SK-N-SH (cell line): ENCODE measurements around the gene NTM. TPM values are rescaled to one million over a fixed set of nuclear protein-coding genes. Genes with fewer than 3 reads are reported as not detected.

Source experiments
- CTCF ChIA-PET: fragments of 300-600, 350-600 bp; formaldehyde crosslinking; extraction: SDS; loops from one replicate; lab custom pipeline; 2021; lab: Yijun Ruan, JAX
- POLR2A ChIA-PET: fragments of 350-600 bp; sonication (Branson Sonifier 250); formaldehyde crosslinking; extraction: SDS; loops from one replicate; lab custom pipeline; 2020; ENCODE audit warnings: antibody characterized with exemption, inconsistent platforms; lab: Yijun Ruan, JAX
- DNase-seq: peaks from one replicate; pipeline ENCODE4 v3.0.0; 2012
- H2AFZ ChIP-seq: fragments of 200-600 bp; sonication (generic); 2 replicates; pipeline ENCODE4 v1.8.1; 2016; ENCODE audit warnings: antibody characterized with exemption, mild to moderate bottlenecking, low read depth
- H3F3A ChIP-seq: fragments of 200-600 bp; sonication (generic); replicated peaks from 2 replicates; pipeline ENCODE3; 2016; ENCODE audit warnings: antibody characterized with exemption, mild to moderate bottlenecking; ENCODE audit not compliant: insufficient read depth
- H3K27ac ChIP-seq, 2 experiments: fragments of 200-500 bp in 1 of 2; fragments of 200-600 bp in 1 of 2; sonication (Bioruptor generic) in 1 of 2; sonication (generic), shearing (Covaris generic) in 1 of 2; 2 replicates each; pipeline versions ENCODE4 v1.5.1 to v1.6.1; 2014 to 2016; ENCODE audit warnings: low read depth in 2 of 2, inconsistent platforms in 1 of 2, low read length in 1 of 2, mild to moderate bottlenecking in 1 of 2, mixed read lengths in 1 of 2
- H3K27me3 ChIP-seq: fragments of 200-600 bp; sonication (generic), shearing (Covaris generic); 2 replicates; pipeline ENCODE4 v1.6.1; 2016; ENCODE audit warnings: mixed run types; ENCODE audit not compliant: insufficient read depth
- H3K36me3 ChIP-seq, 2 experiments: fragments of 200-500 bp in 1 of 2; fragments of 200-600 bp in 1 of 2; sonication (Bioruptor generic) in 1 of 2; sonication (generic) in 1 of 2; replicated peaks in 1 of 2; 2 replicates each; pipeline versions ENCODE3 to v1.5.1; 2014 to 2016; ENCODE audit warnings: low read length in 1 of 2, mild to moderate bottlenecking in 1 of 2; ENCODE audit not compliant: insufficient read depth in 2 of 2, control insufficient read depth in 1 of 2
- H3K4me1 ChIP-seq, 2 experiments: fragments of 200-500 bp in 1 of 2; fragments of 200-600 bp in 1 of 2; sonication (Bioruptor generic) in 1 of 2; sonication (generic), shearing (Covaris generic) in 1 of 2; 2 replicates each; pipeline versions ENCODE4 v1.5.1 to v1.6.1; 2014 to 2016; ENCODE audit warnings: low read depth in 1 of 2, low read length in 1 of 2, mixed run types in 1 of 2; ENCODE audit not compliant: insufficient read depth in 2 of 2, control insufficient read depth in 1 of 2
- H3K4me2 ChIP-seq: fragments of 200-600 bp; sonication (generic), shearing (Covaris generic); 2 replicates; pipeline ENCODE4 v1.6.1; 2017; ENCODE audit warnings: mixed run types
- H3K4me3 ChIP-seq, 2 experiments: fragments of 200-500 bp in 1 of 2; fragments of 200-600 bp in 1 of 2; sonication (Bioruptor generic) in 1 of 2; sonication (generic), shearing (Covaris generic) in 1 of 2; 2 replicates each; pipeline versions ENCODE4 v1.5.1 to v1.8.1; 2014 to 2016; ENCODE audit warnings: low read depth in 2 of 2, inconsistent platforms in 1 of 2, low read length in 1 of 2, mild to moderate bottlenecking in 1 of 2, mixed read lengths in 1 of 2, moderate library complexity in 1 of 2
- H3K79me2 ChIP-seq: fragments of 200-600 bp; sonication (generic); 2 replicates; pipeline ENCODE4 v1.8.1; 2017; ENCODE audit warnings: mild to moderate bottlenecking; ENCODE audit not compliant: insufficient read depth
- H3K9ac ChIP-seq: fragments of 200-600 bp; sonication (generic); 2 replicates; pipeline ENCODE4 v1.6.1; 2017; ENCODE audit warnings: mixed run types
- H3K9me2 ChIP-seq: fragments of 200-600 bp; sonication (generic); 2 replicates; pipeline ENCODE4 v1.6.1; 2017; ENCODE audit warnings: mixed run types
- H3K9me3 ChIP-seq: fragments of 200-600 bp; sonication (generic); 2 replicates; pipeline ENCODE4 v1.6.1; 2017; ENCODE audit warnings: mixed run types, mild to moderate bottlenecking, moderate library complexity
- H4K20me1 ChIP-seq: fragments of 200-600 bp; sonication (generic); 2 replicates; pipeline ENCODE4 v1.6.1; 2017; ENCODE audit warnings: mild to moderate bottlenecking, mixed run types; ENCODE audit not compliant: insufficient read depth
- EP300 ChIP-seq, 2 experiments: IDR thresholded peaks; 2 replicates each; pipeline versions ENCODE4 v1.4.0 to v1.6.1; 2012; ENCODE audit warnings: borderline replicate concordance in 1 of 2, low read depth in 1 of 2, low read length in 1 of 2
- FOSL2 ChIP-seq: IDR thresholded peaks from 2 replicates; pipeline ENCODE4 v1.4.0; 2012; ENCODE audit warnings: low read depth, mild to moderate bottlenecking, moderate library complexity, borderline replicate concordance
- FOXJ3 ChIP-seq: sonication (generic); formaldehyde crosslinking; IDR thresholded peaks from 2 replicates; pipeline ENCODE4 v1.5.1; 2020; ENCODE audit warnings: mild to moderate bottlenecking, missing genetic modification reagents
- GABPA ChIP-seq: IDR thresholded peaks from 2 replicates; pipeline ENCODE4 v1.4.0; 2012; ENCODE audit warnings: low read depth, mild to moderate bottlenecking
- GATA2 ChIP-seq: sonication (generic); formaldehyde crosslinking; IDR thresholded peaks from 2 replicates; pipeline ENCODE4 v1.5.0; 2020; ENCODE audit warnings: mild to moderate bottlenecking, missing genetic modification reagents
- JUND ChIP-seq: IDR thresholded peaks from 2 replicates; pipeline ENCODE4 v1.4.0; 2012
- MAX ChIP-seq: IDR thresholded peaks from 2 replicates; pipeline ENCODE4 v1.4.0; 2012; ENCODE audit warnings: low read depth
- MEF2A ChIP-seq: IDR thresholded peaks from 2 replicates; pipeline ENCODE4 v1.4.0; 2012; ENCODE audit warnings: low read depth, borderline replicate concordance
- NFIC ChIP-seq: IDR thresholded peaks from 2 replicates; pipeline ENCODE4 v1.4.0; 2012; ENCODE audit warnings: borderline replicate concordance
- NRF1 ChIP-seq: IDR thresholded peaks from 2 replicates; pipeline ENCODE4 v1.6.1; 2012; ENCODE audit warnings: low read depth, mild to moderate bottlenecking, low read length
- POLR2AphosphoS5 ChIP-seq: IDR thresholded peaks from 2 replicates; pipeline ENCODE4 v1.6.1; 2012; ENCODE audit warnings: low read depth, low read length
- RAD21 ChIP-seq: IDR thresholded peaks from 2 replicates; pipeline ENCODE4 v1.6.1; 2012; ENCODE audit warnings: mild to moderate bottlenecking, low read length
- RCOR1 ChIP-seq: fragments of 150-350 bp; IDR thresholded peaks from 2 replicates; pipeline ENCODE4 v1.6.1; 2017; ENCODE audit warnings: antibody characterized with exemption, low read length
- RFX5 ChIP-seq: IDR thresholded peaks from 2 replicates; pipeline ENCODE4 v1.6.1; 2012; ENCODE audit warnings: mild to moderate bottlenecking, improper control_type of control experiment, low read length
- SIN3A ChIP-seq: IDR thresholded peaks from 2 replicates; pipeline ENCODE4 v1.6.1; 2012; ENCODE audit warnings: low read depth, mild to moderate bottlenecking, low read length, moderate library complexity, borderline replicate concordance
- SMC3 ChIP-seq: IDR thresholded peaks from 2 replicates; pipeline ENCODE4 v1.6.1; 2012; ENCODE audit warnings: low read depth, low read length, improper control_type of control experiment
- TEAD4 ChIP-seq: IDR thresholded peaks from 2 replicates; pipeline ENCODE4 v1.4.0; 2012; ENCODE audit warnings: mild to moderate bottlenecking, borderline replicate concordance; ENCODE audit not compliant: insufficient read depth
- USF1 ChIP-seq: IDR thresholded peaks from 2 replicates; pipeline ENCODE4 v1.4.0; 2012; ENCODE audit warnings: low read depth, borderline replicate concordance
- USF2 ChIP-seq: fragments of 150-350 bp; IDR thresholded peaks from 2 replicates; pipeline ENCODE4 v1.6.1; 2017; ENCODE audit warnings: antibody characterized with exemption, low read length, low read depth, borderline replicate concordance
- WGBS: methylation state at CpG from one replicate; pipeline ENCODE4 v1.1.6; 2017; ENCODE audit warnings: low lambda C conversion rate; 5-methylcytosine and 5-hydroxymethylcytosine counted together
- polyA plus RNA-seq, 3 experiments: library from polyadenylated mRNA; depleted of rRNA; stranded (reverse); fragments of >200 nt; gene quantifications; 2 replicates each; pipeline ENCODE4 v1.2.3, GENCODE V29; 2012

NTM gene
- polyA plus RNA-seq, 1 of the 3 experiments (the other 2 are of a cell fraction): 20.0 TPM

- TF ChIP-seq NRF1 (no peak), FOXJ3 (CRISPR knock-in tag) (no peak), EP300 (IDR thresholded peaks at IDR 0.05; ENCODE audit: borderline replicate concordance in 1 of 2, low read depth in 1 of 2, low read length in 1 of 2) (no peak), RAD21 (no peak), USF2 (no peak), USF1 (no peak), FOSL2 (no peak), NFIC (no peak), RCOR1 (no peak), TEAD4 (no peak), RFX5 (no peak), MEF2A (no peak), SMC3 (no peak), JUND (no peak), POLR2AphosphoS5 (no peak), SIN3A (no peak)
- H4K20me1 ChIP-seq: no peaks in the 10 kb centered on the region
- H3K27me3 ChIP-seq: no peaks in the 10 kb centered on the region
- H3F3A ChIP-seq: no peaks in the 10 kb centered on the region
- H2AFZ ChIP-seq: no peak overlapping the region
- DNase-seq: no peak
- no peak overlapping the region for H3K27ac ChIP-seq
- no peaks in the 10 kb centered on the region for H3K36me3 ChIP-seq
- H3K9me3 ChIP-seq: no peaks in the 10 kb centered on the region
- H3K4me1 ChIP-seq: no peaks in the 10 kb centered on the region; a peak in 1 of 4 replicates
- H3K79me2 ChIP-seq: no peaks in the 10 kb centered on the region
- no peak overlapping the region for H3K4me2 ChIP-seq
- H3K9ac ChIP-seq: no peak overlapping the region
- WGBS: 56% methylated on average over 4 of the region's 5 CpGs
- no peaks in the 10 kb centered on the region for H3K9me2 ChIP-seq
- H3K4me3 ChIP-seq: no peak overlapping the region
- POLR2A ChIA-PET: no interaction called here
- CTCF ChIA-PET: interaction anchor here (0.8 to 1.8 kb wide), 3 partner anchors 10 to 21 kb away, joined by 3 to 6 read pairs (median 3); no protein-coding TSS in a partner anchor
Observed at GRCh38 chr11:131653260-131653659, 282.8 kb downstream of the NTM start.

- Histone ChIP-seq H3K27ac (no peak overlapping the region), H3K79me2 (no peaks in the 10 kb centered on the region), H3K9ac (no peak overlapping the region), H3K4me2 (no peak overlapping the region), H3K36me3 (no peaks in the 10 kb centered on the region), H3K4me1 (no peaks in the 10 kb centered on the region; a peak in 1 of 4 replicates), H3K27me3 (no peaks in the 10 kb centered on the region), H3K9me3 (no peaks in the 10 kb centered on the region), H3F3A (no peaks in the 10 kb centered on the region), H3K4me3 (no peak overlapping the region), H2AFZ (no peak overlapping the region), H4K20me1 (no peaks in the 10 kb centered on the region), H3K9me2 (no peaks in the 10 kb centered on the region)
- POLR2A ChIA-PET: no interaction called here
- DNase-seq: no peak
- CTCF ChIA-PET: no interaction called here
- 57% methylated on average over 9 of the region's 10 CpGs for WGBS
- TF ChIP-seq MAX (no peak), TEAD4 (no peak), GATA2 (no peak), USF1 (no peak), POLR2AphosphoS5 (no peak), GABPA (no peak)
Observed at GRCh38 chr11:131654849-131655248, 284.4 kb downstream of the NTM start.
